Naive thymus-derived CD4-positive, alpha-beta T cell (primary cell): Measurements from ENCODE around the gene STAC3. TPM values are rescaled to one million over a fixed set of nuclear protein-coding genes. Genes with fewer than 3 reads are reported as not detected.

ENCODE experiments used
- ATAC-seq: fragments of 150-1000 bp; cut with Tn5 transposase; 2 replicates; pipeline ENCODE4 v1.10.0; 2021; ENCODE audit warnings: mild to moderate bottlenecking, moderate library complexity
- CTCF ChIA-PET: fragments of 350-600 bp; sonication (Branson Sonifier 250); formaldehyde crosslinking; loops from one replicate; lab custom pipeline; 2021; ENCODE audit warnings: antibody characterized with exemption; lab: Charles Lee
- POLR2A ChIA-PET: fragments of 350-600 bp; sonication (Branson Sonifier 250); formaldehyde crosslinking; loops from one replicate; lab custom pipeline; 2021; ENCODE audit warnings: antibody characterized with exemption, inconsistent platforms; lab: Charles Lee
- DNase-seq, 9 donors: peaks; one replicate each; pipeline versions ENCODE4 v3.0.0 to v3.0.0-alpha.2; 2020 to 2022; ENCODE audit warnings: mixed read lengths in 1 of 9
- H3K27ac ChIP-seq: one replicate; pipeline ENCODE4 v1.7.0; 2013; ENCODE audit warnings: mild to moderate bottlenecking, low read depth, low read length, moderate library complexity
- H3K27me3 ChIP-seq, 2 donors: one replicate each; pipeline ENCODE4 v1.7.0; 2013; ENCODE audit warnings: low read length in 2 of 2, mild to moderate bottlenecking in 2 of 2, moderate library complexity in 2 of 2; ENCODE audit not compliant: control insufficient read depth in 2 of 2, insufficient read depth in 2 of 2
- H3K36me3 ChIP-seq, 3 experiments: 1 replicate in 2 of 3; 2 replicates in 1 of 3; pipeline ENCODE4 v1.7.0; 2013; ENCODE audit warnings: low read length in 3 of 3, mild to moderate bottlenecking in 3 of 3, moderate library complexity in 1 of 3; ENCODE audit not compliant: insufficient read depth in 3 of 3, control insufficient read depth in 2 of 3
- H3K4me1 ChIP-seq, 2 donors: one replicate each; pipeline ENCODE4 v1.7.0; 2013; ENCODE audit warnings: low read length in 2 of 2, mild to moderate bottlenecking in 2 of 2, moderate library complexity in 1 of 2; ENCODE audit not compliant: control insufficient read depth in 2 of 2, insufficient read depth in 2 of 2
- H3K4me3 ChIP-seq: 2 replicates; pipeline ENCODE4 v1.7.0; 2013; ENCODE audit warnings: mild to moderate bottlenecking, low read length
- H3K9me3 ChIP-seq, 3 experiments: 1 replicate in 2 of 3; 2 replicates in 1 of 3; pipeline ENCODE4 v1.7.0; 2013; ENCODE audit warnings: low read length in 3 of 3; ENCODE audit not compliant: control insufficient read depth in 2 of 3
- H3K27ac Mint-ChIP-seq, 9 donors: one replicate each; pipeline ENCODE4 v1.8.0; 2020 to 2022; ENCODE audit warnings: mixed read lengths in 9 of 9, mild to moderate bottlenecking in 8 of 9, moderate library complexity in 5 of 9, inconsistent platforms in 2 of 9
- H3K27me3 Mint-ChIP-seq, 5 donors: one replicate each; pipeline ENCODE4 v1.8.0; 2021 to 2022; ENCODE audit warnings: mixed read lengths in 5 of 5, mild to moderate bottlenecking in 1 of 5
- H3K36me3 Mint-ChIP-seq, 5 donors: one replicate each; pipeline ENCODE4 v1.8.0; 2020 to 2022; ENCODE audit warnings: mixed read lengths in 5 of 5, mild to moderate bottlenecking in 3 of 5, inconsistent platforms in 1 of 5
- H3K4me1 Mint-ChIP-seq, 7 donors: one replicate each; pipeline ENCODE4 v1.8.0; 2020 to 2022; ENCODE audit warnings: mixed read lengths in 7 of 7, mild to moderate bottlenecking in 3 of 7, inconsistent platforms in 1 of 7
- H3K4me3 Mint-ChIP-seq, 10 donors: one replicate each; pipeline ENCODE4 v1.8.0; 2020 to 2022; ENCODE audit warnings: mild to moderate bottlenecking in 10 of 10, mixed read lengths in 10 of 10, moderate library complexity in 6 of 10, inconsistent platforms in 2 of 10
- H3K9me3 Mint-ChIP-seq, 11 donors: one replicate each; pipeline ENCODE4 v1.8.0; 2020 to 2022; ENCODE audit warnings: mixed read lengths in 11 of 11, mild to moderate bottlenecking in 4 of 11, inconsistent platforms in 1 of 11, moderate library complexity in 1 of 11
- intact Hi-C, 2 donors: fragments of 100-400 bp; cut with micrococcal nuclease; formaldehyde crosslinking; loops; one replicate each; pipeline ENCODE4 v1.15.1; 2023
- polyA plus RNA-seq, 2 donors: library from polyadenylated mRNA; unstranded; fragments of 300-500 nt; fragmentation: Illumina TruSeq; gene quantifications; one replicate each; pipeline ENCODE4 v1.2.3, GENCODE V29; 2021
- total RNA-seq, 6 experiments: library from RNA in 5 of 6; stranded (reverse) in 5 of 6; gene quantifications; 1 replicate in 5 of 6; 2 replicates in 1 of 6; pipeline ENCODE4 v1.2.3 and lab custom pipeline; 2021 to 2026

STAC3 gene
- total and polyA plus RNA-seq, 7 experiments from 2014 or later: 2.5 to 7.3 (median 5.6) TPM; not detected in 2

DNA sequence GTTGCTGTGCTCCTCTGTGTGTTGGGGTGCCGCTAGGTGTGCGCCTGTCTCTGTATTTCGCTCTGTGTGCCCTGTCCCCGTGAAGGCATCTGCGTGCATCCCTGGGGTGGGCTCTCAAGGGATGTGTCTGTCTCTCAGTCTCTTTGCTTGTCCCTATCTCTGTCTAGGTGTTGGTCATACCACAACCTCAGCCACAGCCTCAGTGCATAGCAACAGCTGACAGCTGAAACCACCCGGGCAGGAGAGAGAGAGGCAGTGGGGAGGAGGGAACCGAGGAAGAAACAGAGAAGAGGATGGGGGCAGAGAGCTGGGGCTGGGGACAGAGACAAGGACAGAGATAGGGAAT is 35.3 kb downstream of the STAC3 start:
- ChIA-PET CTCF (interaction anchor here (0.7 to 5.3 kb wide), 2 partner anchors 16 to 27 kb away, joined by 3 to 156 read pairs; a partner anchor contains a TSS), POLR2A (interaction anchor here (0.7 kb wide), 1 partner anchor 27 kb away, joined by 3 read pairs; no protein-coding TSS in a partner anchor)
- Histone ChIP-seq H3K36me3 (no peaks in the 10 kb centered on the region), H3K27me3 (peaks cover 11 to 60% of the 10 kb centered on the region in 2 donors), H3K9me3 (no peaks in the 10 kb centered on the region), H3K4me1 (peaks cover 27 to 34% of the 10 kb centered on the region in 2 donors), H3K27ac (no peak overlapping the region), H3K4me3 (no peak overlapping the region)
- peak in 1 of 9 donors; percentile 34 for DNase-seq
- H3K4me1 Mint-ChIP-seq: peaks cover 30 to 53% (median 39%) of the 10 kb centered on the region in 7 donors
- H3K27ac Mint-ChIP-seq: peak overlapping the region in 2 of 9 donors; percentile 0 to 39
- intact Hi-C loops: loop anchor here in 1 of 2 donors (2.0 kb wide), 1 partner anchor 247 kb away; no protein-coding TSS in a partner anchor
- H3K4me3 Mint-ChIP-seq: peak overlapping the region; percentile 25 to 84 (median 68)
- H3K36me3 Mint-ChIP-seq: no peaks in the 10 kb centered on the region
- peak; percentile 33 for ATAC-seq
- peaks cover 0 to 3% (median 0%) of the 10 kb centered on the region in 11 donors for H3K9me3 Mint-ChIP-seq
- H3K27me3 Mint-ChIP-seq: peaks cover 59 to 65% (median 61%) of the 10 kb centered on the region in 5 donors

DNA sequence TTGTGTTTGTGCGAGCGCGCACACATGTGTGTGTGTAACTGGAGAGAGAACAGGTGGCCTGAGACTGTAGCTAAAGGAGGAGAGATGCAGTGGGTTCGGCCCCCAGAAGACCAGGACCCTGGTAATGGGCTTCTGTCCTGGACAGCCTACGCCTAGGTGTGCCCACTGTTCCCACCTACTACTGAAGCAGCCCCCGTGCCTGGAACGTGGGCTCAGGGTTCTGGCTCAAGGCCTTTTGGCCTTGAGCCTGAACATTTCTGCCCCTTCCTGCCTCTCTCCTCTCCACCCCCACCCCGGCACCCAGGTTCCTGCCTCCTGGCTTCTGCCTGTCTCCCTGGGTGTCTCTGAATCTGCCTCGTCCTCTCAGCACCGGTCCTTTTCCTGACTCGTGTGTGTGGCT is 35.9 kb downstream of the STAC3 start:
- Mint-ChIP-seq H3K4me3 (peak overlapping the region in 9 of 10 donors; percentile 25 to 84 (median 64)), H3K4me1 (peaks cover 28 to 51% (median 37%) of the 10 kb centered on the region in 7 donors), H3K27ac (peak overlapping the region in 1 of 9 donors; percentile 39), H3K9me3 (peaks cover 0 to 2% (median 0%) of the 10 kb centered on the region in 11 donors), H3K27me3 (peaks cover 56 to 63% (median 59%) of the 10 kb centered on the region in 5 donors), H3K36me3 (no peaks in the 10 kb centered on the region)
- ChIA-PET POLR2A (interaction anchor here (0.7 to 3.0 kb wide), 4 partner anchors 14 to 27 kb away, joined by 3 to 23 read pairs (median 14); partner anchors contain the start of gene SHMT2), CTCF (interaction anchor here (1.2 to 5.3 kb wide), 8 partner anchors 10 to 91 kb away, joined by 4 to 156 read pairs (median 6); partner anchors contain the start of gene SHMT2)
- ATAC-seq (no peak), DNase-seq (no peak)
- Histone ChIP-seq H3K27ac (no peak overlapping the region), H3K9me3 (no peaks in the 10 kb centered on the region), H3K4me1 (peaks cover 27 to 34% of the 10 kb centered on the region in 2 donors), H3K36me3 (no peaks in the 10 kb centered on the region), H3K27me3 (peaks cover 9 to 58% of the 10 kb centered on the region in 2 donors), H3K4me3 (no peak overlapping the region)
- intact Hi-C loops: no loop called here

DNA sequence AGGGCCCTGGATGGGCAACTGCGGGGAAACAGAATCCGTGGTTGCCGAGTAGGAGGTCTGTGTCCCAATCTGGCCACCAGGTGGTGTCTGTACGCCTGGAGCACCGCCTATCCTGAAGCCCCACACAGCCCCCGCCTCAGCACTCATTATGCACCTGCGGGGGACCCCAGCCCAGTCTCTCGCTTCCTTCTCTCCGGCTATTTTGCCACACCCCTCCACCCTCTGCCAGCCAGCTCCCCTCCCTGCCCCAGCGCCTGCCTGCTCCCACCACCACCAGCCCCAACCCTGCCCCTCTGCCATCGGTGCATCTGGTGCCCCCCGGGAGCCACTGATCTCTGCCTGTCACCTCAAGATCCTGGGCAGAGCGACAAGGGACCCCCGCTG is 36.6 kb downstream of the STAC3 start:
- Histone ChIP-seq H3K27me3 (peaks cover 9 to 51% of the 10 kb centered on the region in 2 donors), H3K36me3 (no peaks in the 10 kb centered on the region), H3K4me3 (no peak overlapping the region), H3K4me1 (peaks cover 27 to 34% of the 10 kb centered on the region in 2 donors), H3K9me3 (no peaks in the 10 kb centered on the region), H3K27ac (no peak overlapping the region)
- Mint-ChIP-seq H3K4me3 (peak overlapping the region in 9 of 10 donors; percentile 20 to 81 (median 51)), H3K27me3 (peaks cover 50 to 57% (median 52%) of the 10 kb centered on the region in 5 donors), H3K27ac (peak overlapping the region in 3 of 9 donors; percentile 10 to 52 (median 11)), H3K4me1 (peaks cover 28 to 46% (median 34%) of the 10 kb centered on the region in 7 donors), H3K9me3 (no peaks in the 10 kb centered on the region), H3K36me3 (no peaks in the 10 kb centered on the region)
- DNase-seq: peak in 8 of 9 donors; percentile 43 to 72 (median 63)
- peak; percentile 59 for ATAC-seq
- ChIA-PET POLR2A (interaction anchor here (0.9 to 3.0 kb wide), 5 partner anchors 12 to 28 kb away, joined by 3 to 23 read pairs (median 10); partner anchors contain the start of gene SHMT2), CTCF (interaction anchor here (0.5 to 5.3 kb wide), 14 partner anchors 9 to 502 kb away, joined by 3 to 156 read pairs (median 4); partner anchors contain the start of genes SHMT2 and STAC3)
- intact Hi-C loops: loop anchor here in 1 of 2 donors (1.0 kb wide), 1 partner anchor 29 kb away; no protein-coding TSS in a partner anchor

DNA sequence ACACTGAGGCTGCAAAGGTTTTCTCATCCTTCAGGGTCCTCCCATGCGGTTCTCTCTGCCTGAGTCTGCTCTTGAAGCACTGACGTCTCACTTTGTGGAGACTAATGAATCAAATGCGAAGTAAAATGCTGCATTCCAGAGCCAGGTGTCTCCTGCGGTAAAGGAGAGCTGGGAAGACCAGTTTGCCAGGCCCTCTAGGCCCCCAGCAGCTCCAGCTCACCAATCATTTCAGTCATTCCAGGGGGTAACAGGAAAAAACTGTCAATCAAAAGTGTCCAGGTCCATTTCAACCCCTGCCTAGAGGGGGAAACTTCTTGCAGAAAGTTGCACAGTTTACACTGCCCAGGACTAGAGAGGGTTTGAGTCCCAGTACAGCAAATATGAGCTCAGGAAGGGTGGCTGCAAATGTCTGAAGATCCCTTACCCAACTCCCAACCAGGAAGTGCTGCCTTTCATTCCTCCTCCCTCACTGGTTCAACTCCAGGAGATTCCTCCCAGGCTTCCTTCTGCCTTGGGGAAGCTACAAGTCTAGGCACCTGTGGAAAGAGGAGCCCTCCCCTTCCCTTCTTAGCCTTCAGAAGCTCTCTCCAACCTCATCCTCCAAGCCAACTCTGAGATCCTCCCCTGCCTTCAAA is 37.1 kb downstream of the STAC3 start:
- ATAC-seq: no peak
- Mint-ChIP-seq H3K4me3 (peak overlapping the region in 6 of 10 donors; percentile 20 to 62 (median 48)), H3K27ac (peak overlapping the region in 2 of 9 donors; percentile 10 to 11), H3K36me3 (no peaks in the 10 kb centered on the region), H3K27me3 (peaks cover 45 to 52% (median 47%) of the 10 kb centered on the region in 5 donors), H3K4me1 (peaks cover 28 to 45% (median 34%) of the 10 kb centered on the region in 7 donors), H3K9me3 (no peaks in the 10 kb centered on the region)
- Histone ChIP-seq H3K27ac (no peak overlapping the region), H3K4me1 (peaks cover 27 to 34% of the 10 kb centered on the region in 2 donors), H3K27me3 (peaks cover 9 to 46% of the 10 kb centered on the region in 2 donors), H3K9me3 (no peaks in the 10 kb centered on the region), H3K36me3 (no peaks in the 10 kb centered on the region), H3K4me3 (no peak overlapping the region)
- no peak for DNase-seq
- ChIA-PET CTCF (interaction anchor here (0.5 to 5.3 kb wide), 17 partner anchors 9 to 503 kb away, joined by 3 to 156 read pairs (median 4); partner anchors contain the start of genes SHMT2 and STAC3), POLR2A (interaction anchor here (0.9 to 3.0 kb wide), 5 partner anchors 12 to 28 kb away, joined by 3 to 23 read pairs (median 10); partner anchors contain the start of gene SHMT2)
- intact Hi-C loops: loop anchor here (1.0 to 2.0 kb wide), 3 partner anchors 25 to 249 kb away; no protein-coding TSS in a partner anchor

DNA sequence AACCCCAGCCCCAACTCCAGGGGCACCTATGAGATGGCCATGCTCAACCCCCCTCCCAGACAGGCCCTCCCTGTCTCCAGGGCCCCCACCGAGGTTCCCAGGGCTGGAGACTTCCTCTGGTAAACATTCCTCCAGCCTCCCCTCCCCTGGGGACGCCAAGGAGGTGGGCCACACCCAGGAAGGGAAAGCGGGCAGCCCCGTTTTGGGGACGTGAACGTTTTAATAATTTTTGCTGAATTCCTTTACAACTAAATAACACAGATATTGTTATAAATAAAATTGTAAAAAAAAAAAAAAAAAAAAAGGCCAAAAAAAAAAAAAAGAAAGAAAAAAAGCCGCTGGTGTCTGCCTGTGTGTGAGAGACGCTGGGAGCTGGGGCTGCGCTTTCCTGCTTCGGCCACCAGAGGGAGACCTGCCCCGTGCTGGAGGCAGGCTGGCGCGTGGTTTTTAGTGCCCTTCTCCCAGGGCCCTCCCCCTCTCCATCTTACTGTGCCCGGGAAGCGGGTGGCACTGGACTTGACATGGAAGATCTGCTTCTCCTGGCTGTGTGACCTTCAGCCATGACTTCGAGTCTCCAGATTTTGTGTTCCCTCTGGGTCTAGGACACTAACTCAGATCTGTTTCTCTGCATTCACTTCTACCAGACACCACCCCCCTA is 37.8 kb downstream of the STAC3 start:
- CTCF ChIA-PET: interaction anchor here (0.6 to 5.3 kb wide), 14 partner anchors 10 to 823 kb away, joined by 3 to 156 read pairs (median 4); partner anchors contain the start of genes SHMT2 and STAC3
- peaks cover 27 to 34% of the 10 kb centered on the region in 2 donors for H3K4me1 ChIP-seq

More for the DNA sequence above, 37.8 kb downstream of the STAC3 start:
- DNase-seq (peak; percentile 67 to 86 (median 81)), ATAC-seq (peak; percentile 84)
- H3K27me3 Mint-ChIP-seq: peaks cover 38 to 45% (median 40%) of the 10 kb centered on the region in 5 donors
- Histone ChIP-seq H3K27me3 (peaks cover 9 to 41% of the 10 kb centered on the region in 2 donors), H3K36me3 (no peaks in the 10 kb centered on the region), H3K4me3 (no peak overlapping the region), H3K27ac (no peak overlapping the region), H3K9me3 (no peaks in the 10 kb centered on the region)
- POLR2A ChIA-PET: interaction anchor here (1.2 to 3.0 kb wide), 4 partner anchors 16 to 29 kb away, joined by 6 to 23 read pairs (median 14); partner anchors contain the start of gene SHMT2
- peak overlapping the region in 8 of 10 donors; percentile 5 to 42 (median 24) for H3K4me3 Mint-ChIP-seq
- intact Hi-C loops: loop anchor here (1.0 to 2.0 kb wide), 3 partner anchors 26 to 250 kb away; no protein-coding TSS in a partner anchor
- no peaks in the 10 kb centered on the region for H3K36me3 Mint-ChIP-seq
- H3K4me1 Mint-ChIP-seq: peaks cover 28 to 40% (median 34%) of the 10 kb centered on the region in 7 donors
- H3K9me3 Mint-ChIP-seq: no peaks in the 10 kb centered on the region
- H3K27ac Mint-ChIP-seq: peak overlapping the region in 4 of 9 donors; percentile 10 to 90 (median 50)
